Left renal cortex interstitium (tissue), 4 donors: ENCODE data around the gene NAA80. TPM values are rescaled to one million over a fixed set of nuclear protein-coding genes. Genes with fewer than 3 reads are reported as not detected.
"Not testable (repeated sequence)": the region's sequence is repeated elsewhere in the genome, so short reads cannot be mapped to it uniquely, and the experiment has no call there.

Experiments
- DNase-seq, 4 donors: peaks; one replicate each; pipeline ENCODE4 v3.0.0-alpha.2; 2013; ENCODE audit warnings: low read depth in 4 of 4, low spot score in 2 of 4, missing footprints in 1 of 4
- polyA plus RNA-seq, 4 donors: library from polyadenylated mRNA; unstranded; fragments of 120-200 nt; gene quantifications; one replicate each; pipeline ENCODE4 v1.2.1, GENCODE V29; 2013; ENCODE audit not compliant: insufficient read length in 4 of 4

Gene NAA80
- polyA plus RNA-seq, 4 donors = 7.3 to 13.0 (median 10.3) TPM

DNA sequence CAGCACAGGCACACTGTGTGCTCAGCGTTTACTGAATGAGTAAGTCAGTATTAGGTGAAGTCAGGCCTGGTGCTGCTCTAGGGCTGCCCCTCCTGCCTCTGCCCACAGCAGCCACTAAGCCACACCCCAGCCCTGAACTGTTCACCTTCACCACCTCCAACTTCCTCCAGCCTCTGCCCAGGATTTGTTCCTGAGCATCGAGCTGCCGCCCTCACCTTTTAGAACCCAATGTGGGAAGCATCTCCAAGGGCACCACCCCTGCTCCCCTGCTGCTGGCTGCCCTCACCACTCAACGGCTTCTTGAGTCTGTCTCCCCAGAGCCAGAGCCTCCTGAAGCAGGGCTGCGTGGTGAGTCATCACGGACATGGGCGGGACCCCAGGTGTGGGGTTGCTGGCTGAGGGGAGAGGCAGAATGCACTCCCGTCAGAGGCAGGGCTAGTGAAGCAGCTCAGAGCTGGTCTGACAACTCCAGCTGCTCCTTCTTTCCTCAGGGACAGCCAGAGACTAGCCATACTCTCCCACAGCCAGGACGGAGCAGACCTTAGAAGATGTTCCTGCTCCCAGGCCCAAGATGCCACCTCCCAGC lies 17.5 kb upstream of the NAA80 start:
- DNase-seq = no peak

DNA sequence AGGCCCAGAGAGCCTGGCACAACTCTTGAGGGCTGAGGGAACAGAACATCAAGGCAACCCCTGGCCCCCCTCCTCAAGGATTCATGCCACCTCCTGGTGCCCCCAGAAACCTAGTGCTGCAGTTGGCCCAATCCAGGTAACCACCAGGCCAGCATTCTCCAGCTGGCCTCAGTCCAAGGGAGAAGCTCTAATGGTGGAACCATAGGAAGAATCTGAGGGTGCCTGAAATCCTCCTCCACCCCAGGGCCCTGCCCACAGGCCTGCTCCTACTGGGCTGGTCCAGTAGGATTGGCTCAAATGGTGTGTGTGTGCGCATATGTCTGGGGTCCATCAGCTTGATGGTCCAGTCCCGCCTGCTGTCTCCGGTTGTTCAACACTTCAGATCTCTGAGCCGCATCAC lies 15.6 kb upstream of the NAA80 start:
- no peak for DNase-seq

DNA sequence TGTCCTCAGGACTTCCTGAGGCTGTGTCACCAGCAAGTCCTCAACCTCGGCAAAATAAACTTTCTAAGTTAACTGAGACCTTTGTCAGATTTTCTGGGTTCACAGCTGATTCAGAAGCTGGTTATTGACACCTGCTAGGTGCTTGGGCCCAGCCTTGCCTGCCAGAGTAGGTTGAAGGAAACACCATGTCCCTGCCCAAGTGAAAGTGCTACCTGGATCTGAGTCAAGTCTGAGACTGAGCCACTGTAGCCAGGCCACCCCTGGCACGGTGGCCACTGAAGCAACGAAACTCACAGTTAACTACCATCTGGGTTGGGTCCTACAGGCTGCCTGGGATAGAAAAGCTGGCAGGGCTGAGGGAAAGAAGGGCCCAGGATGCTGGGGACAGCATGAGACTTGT lies 15.1 kb upstream of the NAA80 start:
- no peak for DNase-seq

DNA sequence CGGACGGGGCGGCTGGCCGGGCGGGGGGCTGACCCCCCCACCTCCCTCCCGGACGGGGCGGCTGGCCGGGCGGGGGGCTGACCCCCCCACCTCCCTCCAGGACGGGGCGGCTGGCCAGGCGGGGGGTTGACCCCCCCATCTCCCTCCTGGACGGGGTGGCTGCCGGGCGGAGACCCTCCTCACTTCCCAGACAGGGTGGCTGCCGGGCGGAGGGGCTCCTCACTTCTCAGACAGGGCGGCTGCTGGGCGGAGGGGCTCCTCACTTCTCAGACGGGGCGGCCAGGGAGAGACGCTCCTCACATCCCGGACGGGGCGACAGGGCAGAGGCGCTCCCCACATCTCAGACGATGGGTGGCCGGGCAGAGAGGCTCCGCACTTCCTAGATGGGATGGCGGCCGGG lies 12.8 kb upstream of the NAA80 start:
- DNase-seq = not testable (repeated sequence)

DNA sequence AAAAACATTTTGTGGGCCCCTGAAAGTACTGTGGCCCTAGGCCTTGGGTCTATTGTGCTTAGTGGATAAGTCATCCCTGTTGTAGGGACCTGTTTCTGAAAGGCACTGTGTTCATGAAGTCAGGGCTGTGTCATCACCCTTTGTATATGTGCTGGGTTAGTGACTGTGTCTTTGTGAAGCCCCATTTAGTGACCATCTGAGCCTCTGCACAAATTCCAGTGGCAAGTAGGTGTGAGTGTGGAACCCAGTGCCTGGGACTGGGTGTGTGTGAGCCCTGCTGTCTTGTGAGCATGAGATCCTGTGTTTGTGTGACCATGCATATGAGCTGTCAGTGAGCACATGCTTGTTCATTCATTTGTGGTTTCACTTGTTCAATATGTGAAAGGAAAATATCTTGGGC lies 5.4 kb upstream of the NAA80 start:
- DNase-seq = no peak

DNA sequence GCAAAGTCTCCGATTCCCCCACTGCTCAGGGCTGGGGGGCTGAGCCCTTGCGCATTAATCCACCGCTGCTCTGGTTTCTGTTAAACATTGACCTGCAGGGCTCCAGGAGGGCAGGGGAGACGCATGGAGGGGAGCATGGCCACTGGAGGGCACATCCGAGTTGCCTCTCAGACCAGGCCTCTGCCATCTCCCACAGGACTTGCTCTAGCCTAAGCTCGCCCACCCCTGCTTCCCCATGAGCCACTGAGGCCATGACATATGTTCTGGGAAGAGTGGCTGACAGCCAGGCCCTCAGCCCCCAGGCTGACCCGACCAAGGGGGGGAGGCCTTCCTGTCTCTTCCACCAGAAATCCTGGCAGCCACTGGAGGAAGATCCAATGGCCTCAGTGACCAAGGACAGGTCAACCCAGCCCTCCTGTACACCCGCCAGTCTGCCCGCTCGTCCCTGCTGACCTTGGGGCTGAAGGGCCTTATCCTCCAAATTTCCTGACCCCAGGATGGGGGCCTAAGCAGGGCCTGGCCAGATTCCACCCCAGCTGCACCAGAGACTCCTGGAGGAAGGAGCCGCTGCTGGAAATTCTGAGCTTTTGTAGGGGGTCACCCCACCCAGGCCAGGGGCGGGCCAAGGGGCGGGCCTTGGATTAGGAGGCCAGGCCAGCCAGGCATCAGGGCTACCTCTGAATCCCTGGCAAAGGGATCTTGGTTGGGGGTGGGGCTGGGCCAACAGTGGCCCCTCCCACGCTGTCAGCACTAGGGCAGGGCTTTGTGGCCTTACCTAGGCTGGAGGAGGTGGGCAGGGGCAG lies 4.0 kb upstream of the NAA80 start, which contains the start of gene HYAL1:
Gene HYAL1, minus strand, starts transcription at position 562 of the 803 bp plus-strand sequence. CDS start 618 bp downstream, outside the sequence.
- no peak for DNase-seq

DNA sequence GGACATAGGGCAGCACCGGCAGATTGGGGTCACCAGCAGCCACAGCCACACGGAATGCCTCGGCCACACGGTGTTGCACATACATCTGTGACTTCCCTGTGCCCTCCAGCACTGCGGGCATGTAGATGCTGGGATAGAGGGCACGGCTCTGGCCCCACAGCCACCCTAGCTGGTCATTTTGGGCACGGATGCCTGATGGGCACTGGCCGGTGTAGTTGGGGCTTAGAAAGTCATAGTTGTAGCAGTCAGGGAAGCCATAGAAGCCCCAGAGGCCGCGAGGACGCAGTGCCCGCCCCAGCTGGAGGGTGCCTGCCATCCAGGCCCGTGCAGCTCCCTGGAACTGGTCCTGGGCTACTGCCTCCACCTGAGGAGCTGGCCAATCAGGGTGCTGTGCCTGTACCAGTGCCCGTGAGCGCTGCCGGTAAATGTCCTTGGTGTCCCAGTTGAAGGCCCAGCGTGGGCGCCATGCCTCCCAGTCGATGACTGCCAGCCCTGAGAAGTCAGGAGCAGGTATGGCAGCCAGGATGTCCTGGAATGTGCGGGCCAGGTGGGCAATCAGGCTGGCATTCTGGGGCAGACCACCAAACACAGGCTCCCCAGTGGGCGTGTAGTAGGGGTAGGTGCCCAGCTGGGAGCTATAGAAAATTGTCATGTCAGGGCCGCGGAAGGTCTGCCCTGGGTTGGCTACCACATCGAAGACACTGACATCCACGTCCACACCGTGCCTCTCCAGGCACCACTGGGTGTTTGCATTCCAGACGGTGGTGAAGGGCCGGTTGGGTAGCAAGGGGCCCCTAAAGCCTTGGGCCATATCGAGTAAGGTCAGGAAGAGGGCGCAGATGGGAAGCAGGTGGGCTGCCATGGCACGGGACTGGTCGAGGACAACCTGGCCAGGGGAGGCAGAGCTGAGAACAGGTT lies 3.1 kb upstream of the NAA80 start:
- DNase-seq = no peak

DNA sequence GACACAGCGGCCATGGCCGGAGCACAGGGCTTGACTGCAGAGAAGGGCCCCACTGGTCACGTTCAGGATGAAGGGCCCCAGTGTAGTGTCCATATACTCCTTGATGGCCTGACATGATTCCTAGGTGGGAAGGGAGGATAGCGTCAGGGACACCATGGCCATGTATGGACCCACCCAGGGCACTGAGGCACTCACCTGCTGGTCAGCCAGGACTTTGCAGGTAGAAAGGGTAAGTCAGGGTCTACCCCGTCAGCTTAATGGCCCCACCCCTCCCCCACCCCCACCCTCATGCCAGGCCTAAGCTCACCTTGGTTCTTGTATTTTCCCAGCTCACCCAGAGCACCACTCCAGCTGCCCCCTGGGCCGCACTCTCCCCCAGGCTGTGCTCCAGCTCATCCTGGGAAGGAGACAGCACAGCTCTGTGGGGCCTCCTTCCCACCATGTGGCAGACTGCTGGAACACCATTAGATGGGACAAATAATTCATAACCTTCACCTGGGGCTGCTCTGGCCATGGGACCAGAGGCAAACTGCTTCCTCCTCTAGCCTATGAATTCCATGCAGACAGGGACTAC lies 1.6 kb upstream of the NAA80 start:
- DNase-seq = no peak

DNA sequence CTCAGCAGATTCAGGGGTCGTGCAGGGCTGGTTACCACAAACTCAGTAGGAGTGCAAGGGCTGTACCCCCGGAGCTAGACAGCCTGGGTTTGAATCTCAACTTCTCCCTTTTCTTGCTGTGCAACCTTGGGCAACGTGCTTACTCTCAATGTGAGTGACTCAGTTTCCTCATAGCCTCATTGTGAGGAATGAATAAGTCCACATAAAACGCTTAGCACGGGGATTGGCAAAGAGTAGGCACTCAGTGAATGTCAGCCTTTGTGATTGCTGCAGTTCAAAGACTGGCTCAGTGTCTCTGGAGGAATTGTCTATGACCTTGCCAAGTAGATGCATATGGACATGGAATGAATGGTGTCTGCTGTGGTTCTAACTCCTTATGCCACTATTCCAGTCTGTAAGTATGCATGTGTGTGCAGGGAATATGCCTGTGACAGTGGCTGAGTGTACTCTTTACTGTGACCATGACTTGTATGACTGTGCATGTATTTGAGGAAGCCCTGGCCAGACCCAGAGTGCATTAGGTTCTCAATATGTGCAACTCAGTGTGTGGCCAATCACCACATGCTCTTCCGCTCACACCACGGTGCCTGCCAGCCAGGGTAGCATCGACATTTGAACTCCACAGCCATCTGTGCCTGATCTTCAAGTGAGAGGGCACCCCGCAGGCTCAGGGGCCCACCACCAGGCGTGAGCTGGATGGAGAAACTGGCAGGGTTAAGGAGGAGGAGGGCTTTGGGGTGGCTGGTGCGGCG lies 900 bp upstream of the NAA80 start:
- DNase-seq = no peak

DNA sequence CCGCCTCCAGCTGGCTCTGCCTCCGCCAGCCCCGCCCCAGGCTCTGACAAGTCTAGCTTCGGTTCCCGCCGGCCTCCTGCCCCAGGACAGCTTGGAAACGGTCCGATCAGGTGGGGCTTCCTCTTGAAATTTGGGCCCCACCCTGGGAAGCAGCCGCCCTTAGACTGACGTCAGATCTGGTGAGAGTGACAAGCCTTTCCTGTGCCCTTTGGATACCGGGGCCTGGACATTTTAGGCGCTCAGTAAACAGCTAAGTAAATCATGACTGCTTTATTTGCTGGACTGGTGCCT lies 378 bp upstream of the NAA80 start:
- peak in 1 of 4 donors; percentile 56 for DNase-seq

DNA sequence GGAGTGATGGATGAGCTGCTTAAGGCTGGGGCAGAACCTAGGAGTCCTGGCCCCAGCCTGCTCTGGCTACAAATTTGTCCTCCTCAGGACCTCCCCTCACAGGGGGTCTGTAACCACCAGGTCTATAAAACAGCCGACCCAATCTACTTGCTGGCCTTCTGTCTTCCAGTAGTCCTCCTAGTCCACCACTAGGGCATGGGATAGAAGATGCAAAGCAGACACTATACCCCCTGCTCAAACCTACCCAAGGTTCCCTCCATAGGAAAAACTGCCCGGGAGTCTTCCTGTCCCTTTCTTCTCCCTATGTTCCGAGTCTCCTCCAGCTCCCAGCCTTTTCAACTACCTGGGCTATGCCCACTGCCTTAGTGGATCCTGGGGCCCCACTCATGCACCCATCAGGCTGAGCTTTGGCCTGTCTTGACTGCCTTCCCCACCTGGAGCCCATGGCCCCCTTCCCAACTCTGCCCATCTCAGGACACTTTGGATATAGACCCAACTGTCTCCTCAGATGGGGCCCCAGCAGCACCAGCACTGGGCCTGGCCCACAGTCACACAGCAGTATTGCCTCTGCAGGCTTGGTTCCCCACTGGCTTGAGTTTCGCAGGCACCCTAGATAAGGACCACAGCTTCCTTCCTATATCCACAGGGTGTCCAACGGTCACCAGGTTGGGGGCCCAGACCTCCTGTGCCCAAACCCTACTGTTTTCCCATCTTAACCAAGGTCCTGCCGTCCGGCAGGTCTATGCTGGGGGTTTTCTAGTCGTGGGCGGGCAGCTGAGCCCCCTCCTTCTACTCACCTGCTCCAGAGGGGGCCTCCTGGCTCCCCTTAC lies 1.1 kb downstream of the NAA80 start:
- DNase-seq = no peak

DNA sequence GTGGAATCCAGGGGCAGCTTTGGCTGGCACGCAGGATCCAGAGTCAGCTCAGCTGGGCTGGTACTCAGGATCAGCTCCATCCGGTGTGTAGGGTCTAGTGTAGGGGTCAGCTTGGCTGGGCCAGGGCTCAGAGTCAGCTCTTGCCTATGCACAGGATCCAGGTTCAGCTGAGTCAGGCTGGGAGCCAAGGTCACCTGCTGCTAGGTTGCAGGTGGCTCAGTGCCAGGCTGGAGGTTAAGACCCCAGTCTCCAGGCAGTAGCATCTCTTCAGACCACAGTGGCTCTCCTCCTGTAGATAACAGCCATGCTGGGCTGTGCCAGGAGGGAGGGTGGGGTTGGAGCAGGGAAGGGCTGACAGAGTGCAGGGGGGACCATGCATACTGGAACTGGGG lies 1.8 kb downstream of the NAA80 start:
- no peak for DNase-seq

DNA sequence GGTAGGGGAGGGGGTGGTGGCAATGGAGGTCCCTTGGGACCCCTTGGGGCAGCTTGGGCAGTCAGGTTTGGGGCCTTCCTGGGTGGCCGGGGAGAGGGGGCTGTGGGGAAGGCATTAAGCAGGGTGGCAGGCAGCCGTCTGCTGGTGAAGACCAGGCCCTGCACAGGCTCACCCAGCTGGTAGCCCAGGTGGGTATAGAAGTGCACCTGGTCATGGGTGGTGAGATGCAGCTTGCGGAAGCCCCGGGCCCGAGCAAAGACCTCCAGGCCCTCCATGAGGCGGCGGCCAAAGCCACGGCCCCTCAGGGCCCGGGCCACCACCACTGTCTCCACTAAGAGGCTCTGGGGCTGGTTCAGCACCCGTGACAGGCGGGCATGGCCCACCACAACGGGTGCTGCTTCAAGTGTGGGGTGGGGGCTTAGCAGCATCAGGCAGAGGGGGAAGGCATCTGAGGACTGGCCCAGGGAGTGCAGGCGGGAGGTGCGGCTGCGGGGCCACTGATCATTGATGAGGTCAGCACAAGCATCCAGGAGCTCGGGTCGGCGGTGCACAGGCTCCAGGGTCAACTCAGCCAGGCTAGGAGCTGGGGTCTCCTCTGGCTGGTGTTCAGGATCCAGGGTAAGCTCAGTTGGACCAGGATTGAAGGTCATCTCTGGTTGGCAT lies 2.4 kb downstream of the NAA80 start:
- no peak for DNase-seq

DNA sequence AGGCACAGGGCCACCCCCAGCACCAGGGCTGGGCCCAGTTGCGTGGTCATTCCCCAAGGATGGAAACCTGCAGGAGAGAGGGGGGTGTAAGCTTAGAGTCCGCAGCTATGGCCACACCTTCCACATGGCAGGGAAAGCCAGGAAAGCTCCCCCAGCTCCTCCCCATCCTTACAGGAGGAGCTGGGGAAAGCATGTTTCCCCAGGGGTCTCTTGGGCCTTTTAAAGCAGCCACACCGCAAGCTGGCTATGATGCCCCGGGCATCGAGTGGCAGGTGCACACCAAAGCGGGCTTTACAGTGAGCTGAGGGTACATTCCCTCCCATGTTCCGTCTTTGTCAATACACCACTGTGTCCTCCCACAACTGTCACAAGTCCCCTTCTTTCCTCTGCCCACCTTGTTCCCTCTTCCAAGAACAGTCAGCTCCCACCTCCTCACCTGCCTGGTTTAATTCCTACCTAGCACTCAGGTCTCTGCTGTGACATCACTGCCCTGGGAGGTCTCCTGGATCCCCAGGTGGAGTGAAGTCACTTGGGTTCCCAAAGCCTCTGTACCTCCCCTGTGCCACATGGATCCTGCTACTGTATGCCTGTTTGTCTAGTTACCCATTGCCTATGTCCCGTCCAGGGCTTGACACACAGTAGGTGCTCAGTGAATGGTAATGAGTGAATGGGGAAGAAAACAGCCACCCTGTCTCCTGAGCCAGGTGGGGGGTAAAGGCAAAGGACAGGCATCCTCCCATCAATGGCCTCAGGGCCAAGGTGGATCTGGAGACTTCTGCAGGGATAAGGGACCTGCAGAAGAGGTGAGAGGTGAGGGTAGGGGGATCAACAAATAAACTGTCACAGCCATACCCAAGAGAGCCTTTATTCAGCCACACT lies 3.4 kb downstream of the NAA80 start:
- no peak for DNase-seq

DNA sequence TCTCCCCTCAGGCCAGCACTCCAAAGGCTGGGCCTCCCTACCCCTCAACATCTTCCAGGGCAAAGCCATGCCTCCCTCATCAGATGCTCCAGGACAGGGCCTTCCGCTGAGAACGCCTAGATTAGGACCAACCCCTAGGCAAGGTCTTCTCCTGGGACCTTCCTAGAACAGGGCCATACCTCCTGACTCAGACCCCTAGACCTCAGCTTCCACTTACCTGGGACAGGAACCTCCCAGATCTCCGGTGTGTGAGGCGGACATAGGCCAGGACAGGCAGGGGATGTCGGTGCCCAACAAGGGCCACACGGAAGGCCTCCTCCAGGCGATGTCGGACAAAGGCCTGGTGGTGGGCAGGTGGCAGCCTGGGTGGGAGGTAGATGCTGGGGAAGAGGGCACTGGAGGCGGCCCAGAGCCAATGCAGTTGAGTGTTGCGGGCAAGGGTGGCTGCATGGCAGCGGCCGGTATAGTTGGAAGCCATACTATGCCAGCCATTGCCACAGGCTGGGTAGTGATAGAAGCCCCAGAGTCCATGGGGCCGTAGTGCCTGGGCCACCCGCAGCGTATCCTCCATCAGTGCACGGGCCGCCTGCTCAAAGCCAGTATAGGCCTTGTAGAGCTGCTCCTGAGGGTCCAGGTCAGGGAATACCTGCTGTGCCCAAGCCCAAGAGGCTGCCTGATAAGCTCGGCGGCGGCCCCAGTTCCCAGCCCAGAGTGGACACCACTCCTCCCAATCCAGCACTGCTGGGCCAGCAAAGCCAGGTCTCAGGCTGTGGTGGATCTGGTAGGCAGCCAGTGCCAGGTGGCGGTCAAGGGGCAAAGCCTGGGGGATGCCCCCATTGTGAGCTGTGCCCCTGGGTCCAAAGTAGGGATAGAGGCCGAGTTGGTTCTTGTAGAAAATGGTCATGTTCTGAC lies 4.5 kb downstream of the NAA80 start:
- DNase-seq = no peak

DNA sequence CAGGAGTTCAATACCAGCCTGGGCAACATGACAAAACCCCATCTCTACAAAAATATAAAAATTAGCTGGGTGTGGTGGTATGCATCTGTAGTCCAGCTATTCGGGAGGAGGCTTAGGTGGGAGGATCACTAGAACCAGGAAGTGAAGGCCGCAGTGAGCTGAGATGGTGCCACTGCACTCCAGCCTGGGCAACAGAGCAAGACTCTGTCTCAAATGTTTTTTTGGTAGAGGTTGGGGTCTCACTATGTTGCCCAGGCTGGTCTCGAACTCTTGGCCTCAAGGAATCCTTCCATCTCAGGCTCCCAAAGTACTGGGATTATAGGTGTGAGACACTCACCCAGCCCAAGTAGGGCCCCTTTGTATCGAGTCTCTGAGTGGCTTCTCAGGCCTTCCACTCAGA lies 5.1 kb downstream of the NAA80 start:
- no peak for DNase-seq
